GM12872 (cell line): ENCODE results near the gene TAS2R1.

Experiments used
- CTCF ChIP-seq: IDR thresholded peaks from 3 replicates; pipeline ENCODE4 v1.5.1; 2011; ENCODE audit warnings: low read depth, mild to moderate bottlenecking, low read length, moderate library complexity; ENCODE audit not compliant: insufficient read depth

Gene TAS2R1

DNA sequence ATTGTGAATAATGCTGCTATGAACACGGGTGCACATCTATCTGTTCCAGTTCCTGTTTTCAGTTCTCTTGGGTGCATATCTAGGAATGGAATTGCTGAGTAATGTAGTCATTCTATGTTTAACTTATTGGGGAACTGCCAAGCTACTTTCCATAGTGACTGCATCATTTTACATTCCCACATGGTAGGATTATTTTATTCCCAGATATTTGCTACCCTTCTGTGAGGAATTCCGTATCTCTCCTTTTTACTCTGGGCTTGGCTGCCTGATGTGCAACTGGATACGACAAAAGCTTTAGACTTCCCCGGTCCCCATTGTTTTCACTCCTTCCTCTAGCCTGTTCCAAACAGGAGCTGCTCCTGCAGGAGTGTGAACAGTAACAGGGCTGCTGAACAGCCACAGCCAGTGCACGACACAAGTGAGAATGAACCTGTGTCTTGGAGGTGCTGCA lies 7.2 kb downstream of the TAS2R1 start:
- TF ChIP-seq CTCF = no peak

- TF ChIP-seq CTCF = no peak
Observed at GRCh38 chr5:9621379-9621903, 8.7 kb downstream of the TAS2R1 start.

GRCh38 chr5:9619331-9620092 lies 10.6 kb downstream of the TAS2R1 start:
- TF ChIP-seq CTCF = no peak

- no peak for TF ChIP-seq CTCF
Observed at GRCh38 chr5:9617739-9618504, 12.2 kb downstream of the TAS2R1 start.

DNA sequence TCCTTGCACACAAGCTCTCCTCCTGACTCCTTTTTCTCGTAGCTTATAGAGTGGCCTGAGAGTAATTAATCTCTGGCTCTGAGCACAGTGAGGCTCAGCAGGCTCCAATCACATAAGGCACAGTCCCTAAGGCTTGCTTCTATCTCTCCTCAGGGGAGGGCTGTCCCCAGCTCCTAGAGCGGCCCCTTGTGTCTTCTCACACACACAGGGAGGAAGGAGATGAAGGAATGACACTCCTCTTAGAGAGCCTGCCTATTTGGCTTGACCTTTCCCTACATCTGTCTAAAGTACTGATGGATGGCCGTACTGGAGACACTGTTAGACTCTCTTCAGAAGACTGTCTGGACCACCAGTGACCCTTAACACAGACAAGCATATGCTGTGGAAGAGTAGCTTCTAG lies 12.9 kb downstream of the TAS2R1 start:
- TF ChIP-seq CTCF = no peak

- no peak for TF ChIP-seq CTCF
Observed at GRCh38 chr5:9615331-9615730, 14.8 kb downstream of the TAS2R1 start.

DNA sequence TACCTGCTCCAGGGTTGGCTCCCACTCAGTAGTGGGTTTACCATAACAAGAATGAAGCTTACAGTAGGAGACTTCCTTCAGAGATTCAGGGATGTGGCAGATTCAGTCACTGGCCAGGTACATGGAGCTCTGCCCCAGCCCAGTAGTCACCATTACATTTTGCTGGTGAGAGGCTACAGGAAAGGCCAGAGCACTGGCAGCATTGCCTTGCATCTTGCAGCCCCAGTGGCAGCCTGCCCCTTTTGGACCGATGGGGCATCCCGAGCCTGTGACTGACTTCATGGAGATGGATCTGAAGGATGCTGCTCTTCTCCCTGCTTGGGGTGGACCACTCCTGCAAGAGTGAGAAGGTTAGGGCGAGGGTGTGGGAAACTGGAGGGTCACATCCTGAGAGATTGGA lies 16.8 kb downstream of the TAS2R1 start:
- no peak for TF ChIP-seq CTCF
